Right renal cortex interstitium (tissue), 3 donors: ENCODE data around the gene GFRA1. TPM values are rescaled to one million over a fixed set of nuclear protein-coding genes. Genes with fewer than 3 reads are reported as not detected.

Source experiments
- DNase-seq, 3 donors: peaks; one replicate each; pipeline ENCODE4 v3.0.0-alpha.2; 2013; ENCODE audit warnings: low read depth in 3 of 3, low spot score in 2 of 3
- polyA plus RNA-seq, 3 donors: library from polyadenylated mRNA; unstranded; fragments of 120-200 nt; gene quantifications; one replicate each; pipeline ENCODE4 v1.2.1, GENCODE V29; 2013; ENCODE audit not compliant: insufficient read length in 3 of 3

Gene GFRA1
- polyA plus RNA-seq, 3 donors = 20.8 to 32.3 (median 22.5) TPM

- no peak for DNase-seq
These were observed 71.2 kb downstream of the GFRA1 start for GRCh38 chr10:116201670-116202430.

- DNase-seq = no peak
These were observed 72.0 kb downstream of the GFRA1 start for GRCh38 chr10:116201011-116201410.

DNA sequence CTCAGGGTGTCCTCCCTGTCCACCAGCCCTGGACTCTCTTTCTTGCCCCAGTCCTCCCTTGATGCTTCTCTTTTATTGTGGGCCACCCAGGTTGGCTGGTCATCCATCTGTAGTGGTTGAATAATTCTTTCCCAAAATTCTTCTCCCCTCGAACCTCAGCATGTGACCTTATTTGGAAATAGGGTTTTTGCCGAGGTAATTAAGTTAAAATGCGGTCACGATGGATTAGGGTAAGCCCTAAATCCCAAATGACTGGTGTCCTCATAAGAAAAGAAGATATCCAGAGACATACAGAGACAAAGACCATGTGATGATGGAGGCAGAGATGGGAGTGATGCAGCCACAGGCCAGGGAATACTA lies 74.3 kb downstream of the GFRA1 start:
- DNase-seq = no peak

- DNase-seq = no peak
These were observed 74.9 kb downstream of the GFRA1 start for GRCh38 chr10:116197946-116198675.

- DNase-seq = no peak
These were observed 77.4 kb downstream of the GFRA1 start for GRCh38 chr10:116195583-116195982.

- no peak for DNase-seq
These were observed 78.0 kb downstream of the GFRA1 start for GRCh38 chr10:116195039-116195438.

DNA sequence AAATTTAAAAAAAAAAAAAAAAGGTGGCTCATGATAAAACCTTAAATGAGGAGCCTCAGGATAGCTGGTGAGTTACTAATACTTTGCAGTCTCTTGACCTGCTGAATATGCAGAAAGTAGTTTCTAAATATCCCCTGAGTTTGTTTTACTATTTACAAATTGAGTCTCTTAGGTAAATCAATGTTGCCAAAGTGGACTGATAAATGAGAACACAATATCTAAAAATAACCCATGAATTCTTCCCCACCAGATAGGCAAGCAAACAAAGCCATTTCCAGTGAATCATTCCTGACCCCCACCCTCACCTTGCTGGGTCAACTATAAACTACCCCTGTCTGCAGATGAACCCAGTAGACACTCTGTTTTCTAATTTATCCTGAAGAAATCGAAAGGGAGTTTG lies 78.9 kb downstream of the GFRA1 start:
- no peak for DNase-seq

DNA sequence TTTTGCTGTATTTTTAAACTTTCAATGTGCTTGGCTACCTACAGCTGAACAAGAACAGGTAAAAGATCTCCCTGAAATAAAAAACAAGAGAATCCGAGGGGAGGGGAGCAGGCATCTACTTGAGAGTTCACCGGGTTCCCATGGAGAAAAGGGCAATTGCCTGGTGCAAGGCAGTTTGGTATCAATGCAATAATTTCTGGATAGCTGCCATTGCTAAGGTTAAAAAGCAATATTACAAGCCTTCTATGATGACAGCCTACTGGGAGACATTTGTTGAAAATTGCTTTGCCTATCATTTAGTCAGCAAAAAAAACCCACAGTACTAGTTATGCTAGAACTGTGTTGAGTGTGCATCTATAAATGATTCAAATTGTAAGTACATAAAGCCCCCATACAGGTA lies 82.1 kb downstream of the GFRA1 start:
- DNase-seq = no peak

DNA sequence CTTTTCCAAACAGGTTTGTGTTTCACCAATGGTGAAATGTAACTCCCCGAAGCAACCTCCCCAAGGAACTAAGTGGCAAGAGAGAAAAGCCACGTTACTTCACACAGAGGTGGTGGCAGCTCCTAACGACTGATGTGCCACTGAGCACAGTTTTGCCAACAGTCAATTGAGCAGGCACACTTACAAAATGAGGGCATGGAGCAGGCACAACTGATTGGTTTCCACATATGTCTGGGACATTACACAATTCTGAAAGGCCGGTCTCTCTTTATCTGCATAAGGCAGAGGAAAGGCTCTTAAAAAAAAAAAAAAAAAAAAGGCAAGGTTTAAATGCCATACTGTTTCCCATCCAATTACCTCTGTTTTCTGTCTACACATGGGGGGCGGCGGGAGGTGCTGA lies 86.7 kb downstream of the GFRA1 start:
- no peak for DNase-seq

- DNase-seq = no peak
These were observed 87.7 kb downstream of the GFRA1 start for GRCh38 chr10:116185199-116185867.

GRCh38 chr10:116184512-116184794 lies 88.6 kb downstream of the GFRA1 start:
- DNase-seq = no peak

GRCh38 chr10:116183733-116184511 lies 89.1 kb downstream of the GFRA1 start:
- peak in 1 of 3 donors; percentile 40 for DNase-seq

GRCh38 chr10:116182426-116182825 lies 90.6 kb downstream of the GFRA1 start:
- DNase-seq = no peak

DNA sequence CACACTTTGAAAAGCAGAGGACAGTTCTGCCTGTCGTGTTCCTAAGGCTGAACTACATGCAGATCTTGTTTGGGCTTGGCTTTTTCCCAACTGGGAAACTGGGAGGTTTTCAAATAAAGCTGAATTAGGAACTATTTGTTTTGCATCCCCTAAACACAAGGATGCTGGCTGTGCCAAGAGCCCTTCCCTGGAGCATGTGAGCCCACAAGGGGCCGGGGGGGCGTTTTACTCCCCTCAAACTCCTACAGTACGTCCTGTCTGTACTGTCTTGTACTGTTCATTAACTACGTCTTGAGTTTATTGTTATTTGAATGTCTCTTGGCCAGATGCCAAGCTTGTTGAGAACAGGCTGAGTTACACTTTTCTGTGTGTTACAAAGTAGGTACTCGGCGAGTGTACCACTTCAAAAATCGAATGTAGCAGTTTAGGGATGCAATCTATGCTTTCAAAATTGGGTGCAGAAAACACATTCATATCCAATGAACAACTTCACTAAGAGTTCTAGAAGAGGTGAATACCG lies 94.9 kb downstream of the GFRA1 start:
- DNase-seq = no peak

DNA sequence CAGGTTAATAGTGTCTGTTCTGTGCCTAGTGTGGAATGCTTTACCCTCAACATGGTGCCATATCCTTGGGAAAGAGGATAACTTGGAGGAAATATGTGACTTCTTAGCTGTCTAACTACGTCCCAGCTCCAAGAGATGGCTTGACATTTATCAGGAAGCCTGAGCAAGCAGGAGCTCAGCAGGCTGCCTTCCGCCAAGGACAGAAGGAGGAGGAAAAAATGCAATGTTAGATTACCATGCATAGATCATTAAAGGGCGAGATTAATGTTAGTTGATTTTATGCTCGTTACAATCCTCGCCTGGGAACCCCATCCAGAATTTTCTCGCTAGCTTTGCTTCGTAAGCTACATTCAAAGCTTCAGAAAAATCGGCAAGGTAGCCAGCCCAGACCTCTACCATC lies 97.8 kb downstream of the GFRA1 start:
- no peak for DNase-seq

DNA sequence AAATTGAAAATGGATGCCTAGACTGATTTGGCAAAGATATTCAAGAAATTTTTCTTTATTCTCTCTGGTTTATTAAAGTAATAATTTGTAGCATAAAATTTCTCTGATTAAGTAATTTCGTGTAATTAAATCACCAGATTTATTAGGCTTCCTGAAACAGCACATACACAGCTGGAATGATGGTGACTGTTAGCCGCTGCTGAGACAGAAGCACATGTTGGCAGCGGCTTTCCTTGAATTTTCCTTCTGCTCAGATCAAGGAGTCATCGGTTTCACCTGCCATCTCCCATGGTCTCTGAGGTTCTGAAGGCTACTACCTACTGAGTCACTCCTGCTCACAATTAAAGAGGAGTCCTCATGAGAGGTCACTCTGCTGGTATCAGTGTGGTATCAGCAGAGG lies 101.5 kb downstream of the GFRA1 start:
- no peak for DNase-seq

- no peak for DNase-seq
These were observed 102.2 kb downstream of the GFRA1 start for GRCh38 chr10:116170815-116171250.

- no peak for DNase-seq
These were observed 103.1 kb downstream of the GFRA1 start for GRCh38 chr10:116169782-116170445.

DNA sequence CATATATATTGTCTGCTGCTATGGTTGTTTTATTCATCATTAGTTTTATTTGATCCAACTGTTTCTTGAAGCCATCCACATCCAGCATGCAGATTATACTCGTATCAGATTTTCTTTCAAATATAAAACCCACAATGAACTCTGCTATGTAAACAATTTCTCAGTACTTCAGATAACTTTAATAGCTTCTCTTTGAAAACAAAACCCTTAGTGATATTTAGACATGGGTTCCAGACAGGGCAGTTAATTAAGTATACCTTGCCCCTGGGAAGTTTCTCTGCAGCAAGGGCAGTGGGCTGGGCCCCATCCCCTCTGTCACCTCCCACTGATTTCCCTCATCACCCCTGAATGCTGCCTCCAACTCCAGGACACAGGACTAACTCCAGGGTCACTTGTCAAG lies 104.3 kb downstream of the GFRA1 start:
- DNase-seq = no peak

DNA sequence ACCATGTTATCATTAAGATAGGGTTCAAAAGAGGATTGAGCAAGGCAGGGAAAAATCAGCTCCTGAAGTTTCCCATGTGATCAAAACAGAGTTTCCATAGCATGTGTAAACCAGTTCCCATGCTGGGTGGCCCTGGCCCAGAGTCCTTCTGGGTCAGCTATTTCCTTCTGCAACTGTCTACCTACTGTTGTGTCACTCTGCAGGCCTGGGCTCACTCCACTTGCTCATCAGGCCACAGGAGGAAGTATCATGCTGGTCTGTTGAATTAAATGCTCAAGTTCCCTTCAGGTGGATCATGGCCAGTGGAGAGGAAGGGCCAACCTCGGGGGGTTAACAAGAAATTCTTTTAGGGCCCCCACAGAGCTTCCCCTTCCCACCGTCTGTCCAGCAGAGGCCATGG lies 104.7 kb downstream of the GFRA1 start:
- DNase-seq = no peak
